Measurements from ENCODE around the gene VRK3. TPM values are rescaled to one million over a fixed set of nuclear protein-coding genes. Genes with fewer than 3 reads are reported as not detected.
A peak's percentile ranks its signal among the peaks of the same experiment; 100 is the strongest.
"Not testable (repeated sequence)": the region's sequence is repeated elsewhere in the genome, so short reads cannot be mapped to it uniquely, and the experiment has no call there.

The VRK3 gene
- polyA plus RNA-seq, 3 donors = 45.1 to 51.0 (median 46.3) TPM

DNA sequence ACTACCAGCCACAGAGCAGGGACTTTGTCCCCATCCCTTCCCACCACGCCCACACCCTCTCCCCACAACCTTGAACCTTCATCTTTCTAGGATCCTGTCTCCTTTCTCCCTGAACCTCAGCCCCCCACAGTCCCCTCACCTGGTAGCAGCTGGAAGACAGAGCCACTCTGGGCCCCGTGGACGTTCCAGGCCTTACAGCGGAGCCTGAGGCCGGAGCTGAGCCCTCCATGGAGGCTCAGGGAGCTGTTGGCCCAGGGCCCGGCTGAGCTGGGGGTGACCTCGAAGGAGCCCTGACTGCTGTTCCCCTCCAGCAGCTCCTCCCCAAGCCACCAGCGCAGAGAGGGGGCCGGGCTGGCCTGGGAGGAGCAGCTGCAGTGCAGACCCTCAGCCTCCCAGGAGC, 67.0 kb downstream of the VRK3 start:
- DNase-seq (ENCODE audit: low read depth in 3 of 3, low spot score in 2 of 3) = not testable (repeated sequence)

DNA sequence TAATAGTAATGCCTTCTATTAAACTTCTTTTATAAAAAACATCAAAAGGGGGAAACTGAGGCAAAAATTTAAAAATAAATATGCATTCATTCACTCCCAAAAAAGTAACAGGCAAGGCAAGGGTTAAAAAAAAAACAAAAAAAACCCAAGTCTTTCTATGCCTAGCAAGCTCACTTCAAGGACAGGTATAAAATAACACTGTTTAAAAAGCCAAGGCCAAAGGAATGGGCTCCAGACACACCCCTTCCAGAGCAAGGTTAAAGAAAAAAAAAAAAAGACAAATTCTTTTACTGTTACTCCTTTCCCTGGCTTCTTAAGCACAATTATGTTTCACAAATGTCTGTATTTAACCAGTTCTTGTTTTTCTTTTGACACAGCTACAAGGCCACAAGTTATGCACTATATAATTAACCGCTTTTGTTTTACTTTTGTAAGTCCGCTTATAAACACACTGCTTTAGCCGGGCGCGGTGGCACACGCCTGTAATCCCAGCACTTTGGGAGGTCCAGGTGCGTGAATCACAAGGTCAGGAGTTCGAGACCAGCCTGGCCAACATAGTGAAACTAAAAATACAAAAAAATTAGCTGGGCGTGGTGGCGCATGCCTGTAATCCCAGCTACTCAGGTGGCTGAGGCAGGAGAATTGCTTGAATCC, 67.8 kb downstream of the VRK3 start:
- no peak for DNase-seq (ENCODE audit: low read depth in 3 of 3, low spot score in 2 of 3)

DNA sequence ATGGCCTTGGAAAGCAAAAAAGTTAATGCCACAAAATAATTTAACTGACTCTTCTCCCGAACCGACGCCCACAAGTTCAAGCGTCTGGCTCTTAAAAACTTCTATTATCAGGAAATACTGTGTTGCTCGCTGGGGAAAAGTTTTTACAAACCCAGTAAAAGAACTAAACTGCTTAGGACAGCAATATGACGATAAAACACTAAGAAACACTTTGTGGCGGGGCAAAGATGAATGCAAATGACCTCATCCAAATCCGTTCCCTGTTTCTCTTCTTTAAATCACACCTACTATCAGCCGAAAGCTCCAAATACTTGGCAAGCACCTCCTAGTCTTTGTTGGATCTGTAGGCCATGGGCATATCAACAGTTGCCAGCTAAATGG, 69.1 kb downstream of the VRK3 start:
- DNase-seq (ENCODE audit: low read depth in 3 of 3, low spot score in 2 of 3) = no peak

DNA sequence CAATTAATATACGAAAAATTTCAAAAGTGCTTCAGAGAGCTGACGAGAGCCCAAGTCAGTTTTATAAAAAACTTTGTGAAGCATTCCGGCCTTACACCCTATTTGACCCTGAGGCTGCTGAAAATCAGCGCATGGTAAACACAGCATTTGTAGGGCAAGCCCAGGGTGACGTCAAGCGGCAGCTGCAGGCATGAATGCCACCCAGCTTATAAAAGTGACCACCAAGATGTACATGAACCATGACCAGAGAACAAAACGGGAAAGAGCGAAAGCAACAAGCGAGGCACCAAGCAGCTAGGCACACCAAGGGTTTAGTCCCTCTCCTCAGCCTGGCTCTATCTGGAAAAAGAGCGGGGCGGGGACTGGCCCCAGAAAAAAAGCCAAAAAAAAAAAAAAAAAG, 70.2 kb downstream of the VRK3 start:
- no peak for DNase-seq (ENCODE audit: low read depth in 3 of 3, low spot score in 2 of 3)

DNA sequence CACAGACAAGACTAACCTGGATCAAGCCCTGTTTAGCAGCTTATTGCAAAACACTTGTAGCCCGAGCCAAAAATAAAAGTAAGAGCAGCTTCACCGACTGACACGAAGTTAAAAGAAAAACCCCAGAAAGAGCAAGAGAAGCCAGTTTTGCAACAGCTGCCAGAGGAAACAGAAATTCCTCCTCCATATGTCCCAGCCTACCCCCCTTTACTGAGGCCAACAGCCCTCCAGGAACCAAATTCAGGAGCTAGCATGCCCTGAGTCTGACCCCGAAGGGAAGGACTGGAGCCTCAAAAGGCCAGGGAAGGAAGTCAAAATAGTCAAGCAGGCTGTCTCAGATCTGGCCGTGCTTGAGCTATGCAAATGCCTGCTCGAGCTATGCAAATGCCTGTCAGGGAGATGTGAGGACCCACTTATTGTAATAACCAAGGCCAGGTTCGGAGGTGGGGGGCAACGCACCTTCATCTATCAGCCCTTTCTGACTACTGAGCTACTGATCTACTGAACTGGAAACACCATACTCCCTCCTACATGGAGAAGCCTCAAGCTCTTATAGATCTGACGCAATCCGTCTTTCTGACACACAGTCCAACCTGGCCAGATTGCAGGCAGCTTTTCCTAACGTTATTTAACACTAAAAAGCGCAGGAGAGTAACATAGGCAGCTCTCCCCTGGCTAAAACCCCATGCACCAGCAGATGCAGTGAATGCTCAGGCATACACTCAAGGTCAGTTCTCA, 70.9 kb downstream of the VRK3 start:
- no peak for DNase-seq (ENCODE audit: low read depth in 3 of 3, low spot score in 2 of 3)

DNA sequence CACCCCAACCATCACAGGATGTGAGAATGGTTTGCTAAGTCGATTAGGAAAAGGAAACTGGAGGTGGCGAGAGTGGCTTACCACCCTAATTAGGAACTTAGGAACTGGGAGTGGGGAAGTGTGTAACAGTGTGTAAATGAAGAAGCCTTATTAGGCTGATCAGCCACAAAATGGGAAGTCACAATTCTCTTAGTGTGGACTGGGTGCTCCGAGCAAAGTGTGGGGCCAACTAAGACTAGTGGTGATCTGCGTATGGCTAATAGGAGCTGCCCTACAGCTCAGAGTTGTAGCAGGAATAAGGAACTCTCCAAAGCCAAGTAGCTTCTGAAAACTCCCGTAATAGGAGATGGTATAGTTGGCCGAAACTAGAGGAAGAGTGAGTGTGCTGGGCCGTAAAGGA, 71.8 kb downstream of the VRK3 start:
- no peak for DNase-seq (ENCODE audit: low read depth in 3 of 3, low spot score in 2 of 3)

DNA sequence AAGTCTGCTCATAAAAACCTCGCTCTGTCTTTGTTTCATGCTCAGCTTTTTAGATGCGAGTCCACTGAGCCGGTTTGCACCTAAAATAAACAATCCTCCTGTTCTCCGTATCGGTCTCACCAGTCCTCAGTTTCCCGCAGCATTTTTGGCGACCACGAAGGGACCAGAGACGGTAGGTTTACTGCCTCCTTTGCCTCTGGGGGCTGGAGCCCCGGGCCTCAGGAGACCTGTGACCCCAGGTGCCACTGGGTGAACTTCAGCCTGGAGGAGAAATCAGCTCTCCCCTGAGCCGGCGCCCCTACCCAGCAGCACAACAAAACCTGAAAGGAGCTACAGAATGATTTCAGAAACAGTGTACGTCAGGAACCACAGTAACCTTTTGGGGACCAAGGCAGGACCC, 72.3 kb downstream of the VRK3 start:
- DNase-seq (ENCODE audit: low read depth in 3 of 3, low spot score in 2 of 3) = no peak

DNA sequence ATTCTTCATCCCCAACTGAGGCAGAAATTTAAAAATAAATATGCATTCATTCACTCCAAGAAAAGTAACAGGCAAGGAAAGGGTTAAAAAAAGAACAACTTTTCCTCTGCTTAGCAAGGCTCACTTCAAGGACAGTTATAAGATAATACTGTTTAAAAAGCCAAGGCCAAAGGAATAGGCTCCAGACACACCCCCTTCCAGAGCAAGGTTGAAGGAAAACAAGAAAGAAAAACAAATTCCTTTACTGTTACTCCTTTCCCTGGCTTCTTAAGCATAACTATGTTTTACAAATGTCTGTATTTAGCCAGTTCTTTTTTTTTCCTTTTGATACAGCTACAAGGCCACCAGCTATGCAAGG, 72.7 kb downstream of the VRK3 start:
- DNase-seq (ENCODE audit: low read depth in 3 of 3, low spot score in 2 of 3) = no peak

DNA sequence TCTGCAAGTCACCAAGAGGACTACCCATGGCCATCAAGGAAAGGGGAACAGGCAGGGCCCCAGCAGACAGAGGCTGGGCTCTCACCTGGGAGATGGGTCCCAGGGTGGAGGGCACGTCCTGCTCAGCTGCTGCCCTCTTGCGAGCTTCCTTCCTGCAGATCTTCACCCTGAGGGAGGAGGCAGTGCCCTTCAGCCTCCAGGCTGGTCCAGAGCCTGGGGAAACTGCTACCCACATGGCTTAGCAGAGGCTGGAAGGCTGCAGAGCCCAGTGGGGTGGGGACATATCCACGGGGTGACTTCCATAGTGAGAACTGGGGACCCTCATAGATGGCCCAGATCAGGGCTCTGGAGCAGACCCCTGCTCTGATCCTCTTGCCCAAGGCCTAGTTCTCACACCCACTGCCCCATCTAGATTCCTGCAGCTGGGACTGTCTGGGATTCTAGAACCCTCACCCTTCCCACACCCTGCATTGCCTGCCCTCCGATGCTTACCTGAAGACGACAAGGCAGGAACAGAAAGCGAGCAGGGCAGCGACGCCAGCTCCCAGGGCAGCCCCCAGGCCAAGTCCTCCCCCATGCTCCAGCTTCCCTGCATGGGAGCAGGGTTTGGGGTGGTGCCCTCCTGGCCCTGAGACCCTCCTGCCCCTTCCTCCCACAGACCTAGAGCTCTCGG, 73.2 kb downstream of the VRK3 start:
- no peak for DNase-seq (ENCODE audit: low read depth in 3 of 3, low spot score in 2 of 3)

DNA sequence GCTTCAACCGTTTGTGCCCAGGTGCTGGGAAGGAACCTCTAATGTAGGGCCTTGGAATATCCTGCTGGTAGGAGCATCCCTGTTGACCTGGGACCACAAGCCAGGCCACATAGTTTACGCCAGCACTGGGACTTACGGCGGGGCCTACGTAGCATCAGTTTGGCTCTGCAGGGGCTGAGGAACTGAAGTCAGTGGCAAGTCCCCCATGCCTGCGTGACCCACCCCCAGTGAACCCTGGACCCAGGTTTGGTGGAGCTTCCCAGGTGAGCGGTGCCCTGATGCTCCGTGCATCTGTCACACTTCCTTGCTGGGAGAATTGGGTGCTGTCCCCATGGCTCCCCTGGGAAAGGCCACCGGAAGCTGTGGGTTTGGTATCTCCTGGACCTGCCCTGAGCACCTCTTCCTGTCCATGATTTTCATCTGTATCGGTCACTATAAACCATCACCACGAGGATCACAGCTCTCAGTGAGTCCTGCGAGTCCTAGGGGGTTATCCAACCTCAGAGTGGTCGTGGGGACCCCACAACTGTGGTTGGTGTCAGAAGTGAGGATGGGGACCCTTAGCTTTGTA, 74.1 kb downstream of the VRK3 start:
- no peak for DNase-seq (ENCODE audit: low read depth in 3 of 3, low spot score in 2 of 3)

DNA sequence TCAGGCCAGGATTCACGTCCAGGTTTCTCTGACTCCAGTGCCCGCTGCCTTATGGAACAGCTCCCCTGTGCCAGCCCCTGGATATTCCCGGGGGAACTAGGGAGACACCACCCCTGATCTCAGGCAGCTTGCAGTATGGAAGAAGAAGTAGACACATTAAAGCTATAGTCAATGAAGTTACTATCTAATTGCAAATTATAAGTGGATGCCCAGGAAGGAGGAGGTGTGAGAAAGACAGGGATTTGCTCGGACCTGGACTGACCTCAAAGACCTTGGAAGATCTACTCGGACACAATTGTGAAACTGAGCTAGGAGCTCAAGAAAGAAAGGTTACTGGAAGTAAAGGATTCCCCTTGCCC, 74.6 kb downstream of the VRK3 start:
- no peak for DNase-seq (ENCODE audit: low read depth in 3 of 3, low spot score in 2 of 3)

DNA sequence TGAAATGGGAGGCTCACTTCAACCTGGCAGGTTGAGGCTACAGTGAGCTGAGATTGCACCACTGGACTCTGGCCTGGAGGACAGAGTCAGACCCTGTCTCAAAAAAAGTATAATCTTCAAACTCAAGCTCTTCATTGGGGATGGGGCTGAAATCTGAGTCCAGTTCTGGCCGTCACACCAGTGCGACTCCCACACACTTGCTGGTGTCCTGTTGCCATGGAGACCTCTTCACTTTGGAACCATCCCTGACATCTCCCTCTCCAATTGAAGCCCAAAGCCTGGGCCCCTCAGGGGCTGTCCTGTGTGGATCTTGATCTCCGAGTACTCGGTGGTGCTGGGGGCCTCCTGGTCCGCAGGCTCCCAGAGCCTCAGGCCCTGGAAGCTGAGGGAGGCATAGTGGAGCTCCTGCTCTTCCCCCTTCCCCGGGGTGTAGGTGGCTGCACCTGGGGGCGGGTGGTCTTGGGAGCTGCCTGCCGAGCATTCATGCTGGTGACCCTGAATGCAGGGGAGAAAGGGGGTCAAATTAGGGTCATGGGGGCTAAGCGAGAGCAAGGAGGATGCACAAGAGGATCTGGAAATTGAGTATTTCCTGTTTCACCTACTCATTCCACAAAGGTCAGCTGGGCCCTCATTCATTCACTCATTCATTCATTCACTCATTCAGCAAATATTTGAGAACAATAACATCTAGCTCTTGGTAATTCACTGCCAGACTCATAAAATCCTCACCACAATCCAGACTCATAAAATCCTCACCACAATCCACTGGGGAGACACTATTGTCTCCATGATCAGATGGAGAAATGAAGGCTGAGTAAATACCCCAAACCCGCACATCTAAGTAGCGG, 75.2 kb downstream of the VRK3 start:
- DNase-seq (ENCODE audit: low read depth in 3 of 3, low spot score in 2 of 3) = no peak

DNA sequence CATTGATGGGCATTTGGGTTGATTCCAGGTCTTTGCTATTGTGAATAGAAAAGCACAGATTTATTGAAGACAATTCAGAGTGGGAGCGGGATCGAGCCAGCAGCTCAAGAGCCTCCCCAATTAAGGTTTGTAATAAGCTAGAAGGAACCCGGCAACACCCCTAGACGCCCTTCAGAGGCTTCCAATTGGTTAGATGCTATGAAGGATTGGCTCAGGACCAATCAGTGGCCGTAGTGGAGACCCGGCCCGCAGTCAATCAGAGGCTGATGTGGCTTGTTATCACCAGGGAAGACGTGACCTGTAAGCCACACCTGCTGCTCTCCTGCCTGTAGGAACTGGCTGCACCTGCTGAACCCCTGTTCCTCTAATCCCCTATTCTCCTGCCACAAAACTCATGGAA, 78.8 kb downstream of the VRK3 start:
- no peak for DNase-seq (ENCODE audit: low read depth in 3 of 3, low spot score in 2 of 3)

DNA sequence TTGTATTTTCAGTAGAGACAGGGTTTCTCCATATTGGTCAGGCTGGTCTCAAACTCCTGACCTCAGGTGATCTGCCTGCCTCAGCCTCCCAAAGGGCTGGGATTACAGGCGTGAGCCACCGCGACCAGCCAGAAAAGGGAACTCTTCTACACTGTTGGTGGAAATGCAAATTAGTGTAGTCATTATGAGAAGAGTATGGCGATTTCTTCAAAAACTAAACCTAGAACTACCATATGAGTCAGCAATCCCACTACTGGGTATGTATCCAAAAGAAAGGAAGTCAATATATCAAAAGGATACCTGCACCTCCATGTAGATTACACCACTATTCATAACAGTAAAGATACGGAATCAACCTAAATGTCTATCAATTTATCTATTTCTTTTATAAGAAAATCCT, 80.6 kb downstream of the VRK3 start:
- not testable (repeated sequence) for DNase-seq (ENCODE audit: low read depth in 3 of 3, low spot score in 2 of 3)

DNA sequence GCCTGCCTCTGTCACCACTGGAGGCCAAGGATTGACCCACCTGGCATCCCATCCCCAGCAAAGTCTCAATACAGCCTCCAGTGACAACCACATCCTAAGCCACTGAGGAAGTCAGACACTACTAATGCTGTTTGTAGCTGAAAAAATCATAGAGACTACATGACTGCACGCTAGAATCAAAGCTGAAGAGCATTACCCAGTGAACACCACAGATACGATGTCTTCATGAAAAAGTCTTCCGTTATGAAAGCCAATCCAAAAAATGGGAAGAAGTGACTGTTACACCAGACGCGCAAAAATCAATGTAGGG, 84.7 kb downstream of the VRK3 start:
- no peak for DNase-seq (ENCODE audit: low read depth in 3 of 3, low spot score in 2 of 3)

DNA sequence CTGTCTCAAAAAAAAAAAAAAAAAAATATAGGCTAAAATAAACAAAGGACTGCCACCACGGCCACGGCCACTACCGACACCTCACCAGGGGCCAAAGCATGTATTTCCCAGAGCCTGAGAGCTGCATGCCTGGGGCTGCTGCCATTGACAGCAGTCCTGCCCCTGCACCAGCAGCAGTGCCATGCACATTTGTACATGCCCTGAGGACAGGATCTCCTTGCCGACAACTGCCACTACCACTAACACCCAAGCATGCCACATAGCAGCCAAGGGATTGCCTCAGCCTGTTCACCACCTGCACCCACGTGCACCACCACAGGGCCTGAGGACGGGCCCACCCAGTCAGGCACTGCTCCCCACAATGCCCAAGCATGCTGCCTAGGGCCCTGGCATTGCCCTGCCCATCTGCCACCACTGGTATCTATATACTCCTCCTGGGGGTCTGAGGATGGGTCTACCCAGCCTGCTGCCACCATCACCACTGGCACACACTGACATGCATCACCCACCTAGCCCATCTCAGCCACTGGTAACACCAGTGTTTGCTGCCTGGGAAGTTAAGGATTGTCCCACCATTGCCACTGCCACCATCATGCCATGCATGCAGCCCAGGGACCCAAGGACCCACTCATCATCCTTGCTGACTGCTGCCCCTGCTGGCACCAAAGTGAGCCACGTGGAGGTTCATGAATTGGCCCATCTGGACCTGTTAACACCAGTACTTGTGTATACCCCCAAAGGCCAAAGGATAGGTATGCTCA, 85.3 kb downstream of the VRK3 start:
- DNase-seq (ENCODE audit: low read depth in 3 of 3, low spot score in 2 of 3) = no peak

DNA sequence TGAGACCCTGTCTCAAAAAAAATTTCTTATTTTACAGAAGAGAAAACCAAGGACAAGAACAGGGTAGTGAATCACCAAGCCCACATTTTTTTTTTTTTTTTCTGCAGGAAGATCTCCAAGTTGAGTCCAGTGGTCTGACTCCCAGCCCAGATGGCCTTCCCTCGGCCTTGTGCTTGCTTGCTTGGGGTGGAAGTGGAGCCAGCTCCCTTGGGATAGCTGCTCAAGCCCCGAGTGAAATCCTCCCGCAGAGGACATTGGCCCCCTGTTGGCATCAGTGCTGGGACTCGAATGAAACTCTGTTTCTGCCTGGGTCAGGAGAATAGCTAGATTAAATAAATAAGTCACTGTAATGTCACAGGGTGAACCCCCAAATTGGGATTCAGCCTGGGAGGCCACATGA, 86.5 kb downstream of the VRK3 start:
- no peak for DNase-seq (ENCODE audit: low read depth in 3 of 3, low spot score in 2 of 3)

DNA sequence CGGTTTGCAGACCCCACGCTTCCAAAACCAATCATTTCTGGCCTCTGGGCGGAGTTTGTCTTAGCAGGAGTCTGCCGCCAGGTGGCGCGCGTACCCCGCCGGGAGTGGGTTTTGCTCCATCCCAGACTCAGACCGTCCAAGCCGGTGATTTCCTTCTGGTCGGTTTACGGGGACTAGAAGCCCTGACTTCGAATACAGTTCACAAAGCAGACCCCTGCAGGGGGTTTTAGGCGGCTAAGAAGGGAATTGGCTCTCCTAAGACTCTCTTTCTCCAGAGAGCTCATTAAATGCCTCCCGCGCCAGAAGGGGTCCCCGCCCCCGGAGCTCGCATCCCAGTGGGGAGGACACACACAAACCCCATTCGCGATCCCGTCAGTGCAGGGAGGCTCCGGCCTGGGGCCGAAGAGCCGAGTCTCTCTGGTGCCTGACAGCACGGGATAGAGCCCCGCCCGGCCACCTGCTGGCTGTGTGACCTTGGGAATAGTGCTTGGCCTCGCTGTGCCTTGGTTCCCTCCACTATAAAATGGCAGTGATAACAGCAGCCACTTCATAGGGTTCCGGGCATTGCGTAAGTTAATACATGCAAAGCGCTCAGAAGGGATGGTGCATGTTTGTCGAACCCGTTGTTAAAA, 87.3 kb downstream of the VRK3 start:
- DNase-seq (ENCODE audit: low read depth in 3 of 3, low spot score in 2 of 3) = peak in 1 of 3 donors; percentile 56

DNA sequence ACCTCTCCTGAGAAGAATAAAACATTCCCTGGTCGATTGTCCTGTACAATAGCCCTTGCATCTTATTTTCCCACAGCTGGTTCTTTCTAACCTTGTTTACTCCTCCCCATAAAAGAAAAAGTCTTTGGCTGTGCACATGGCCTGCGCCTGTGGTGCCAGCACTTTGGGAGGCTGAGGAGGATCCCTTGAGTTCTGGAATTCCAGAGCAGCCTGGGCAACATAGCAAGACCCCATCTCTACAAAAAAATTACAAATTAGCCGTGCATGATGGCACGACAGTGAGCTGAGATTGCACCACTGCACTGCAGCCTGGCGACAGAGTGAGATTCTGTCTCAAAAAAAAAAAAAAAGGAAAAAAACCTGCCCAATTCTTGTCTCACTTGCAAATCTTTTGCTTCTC, 88.6 kb downstream of the VRK3 start:
- DNase-seq (ENCODE audit: low read depth in 3 of 3, low spot score in 2 of 3) = no peak

DNA sequence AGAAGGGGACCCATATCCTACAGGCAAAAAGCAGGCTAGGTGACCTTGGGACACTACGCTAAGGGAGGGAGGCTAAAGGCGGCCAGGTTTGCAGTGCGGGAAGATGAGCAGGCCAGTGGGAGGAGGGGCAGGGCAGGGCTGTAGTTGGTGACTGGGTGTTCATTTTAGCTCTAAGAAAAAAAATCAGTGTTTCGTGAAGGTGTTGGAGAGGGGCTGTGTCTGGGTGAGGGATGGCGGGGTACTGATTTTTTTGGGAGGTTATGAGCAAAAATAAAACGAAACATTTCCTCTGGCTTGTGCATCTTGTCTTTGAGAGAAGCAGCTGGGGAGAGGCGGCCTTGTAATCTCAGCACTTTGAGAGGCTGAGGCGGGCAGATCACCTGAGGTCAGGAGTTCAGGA, 91.5 kb downstream of the VRK3 start:
- no peak for DNase-seq (ENCODE audit: low read depth in 3 of 3, low spot score in 2 of 3)
